GM12878 (cell line): ENCODE measurements around the gene LIN37. TPM values are rescaled to one million over a fixed set of nuclear protein-coding genes. Genes with fewer than 3 reads are reported as not detected.

Source experiments
- ATAC-seq: fragments of 200-7000 bp; cut with Tn5 transposase; 3 replicates; pipeline ENCODE4 v1.9.1; 2020; ENCODE audit warnings: mild to moderate bottlenecking, moderate library complexity
- BruUV-seq: library from RNA; stranded (reverse); fragments of 400-500 nt; replicated peaks from 2 replicates; lab custom pipeline; 2021; lab: Mats Ljungman, UMichigan
- CTCF ChIA-PET: fragments of 300-600 bp; sonication (Branson Sonifier 250); formaldehyde crosslinking; extraction: SDS; loops from one replicate; lab custom pipeline; 2021; ENCODE audit warnings: inconsistent platforms; lab: Yijun Ruan, JAX
- POLR2A ChIA-PET: fragments of 350-600 bp; formaldehyde crosslinking; extraction: SDS; loops from one replicate; lab custom pipeline; 2021; ENCODE audit warnings: inconsistent platforms; lab: Charles Lee
- RAD21 ChIA-PET: fragments of 300-600 bp; sonication (Branson Sonifier 250); formaldehyde crosslinking; loops from one replicate; lab custom pipeline; 2023; ENCODE audit warnings: antibody characterized with exemption; ENCODE audit not compliant: unreplicated experiment; lab: Charles Lee
- SMC1A ChIA-PET: fragments of 300-600 bp; sonication (Branson Sonifier 250); formaldehyde crosslinking; loops from one replicate; lab custom pipeline; 2023; ENCODE audit not compliant: unreplicated experiment, uncharacterized antibody; lab: Charles Lee
- DNase-seq: peaks from one replicate; pipeline ENCODE4 v3.0.0-alpha.2; 2011; ENCODE audit warnings: low read depth, low spot score
- FAIRE-seq: peaks from 3 replicates; lab custom pipeline; 2011; peaks lifted over from hg19 to GRCh38; lab: Jason Lieb, UNC
- H2AFZ ChIP-seq: 2 replicates; pipeline ENCODE4 v1.6.0; 2011; ENCODE audit warnings: low read depth, low read length, control low read depth; ENCODE audit not compliant: control insufficient read depth
- H3K27ac ChIP-seq: 2 replicates; pipeline ENCODE4 v1.5.1; 2011; ENCODE audit warnings: control low read depth; ENCODE audit not compliant: control insufficient read depth, insufficient read depth
- H3K27me3 ChIP-seq, 2 experiments: replicated peaks in 1 of 2; 2 replicates each; pipeline versions ENCODE4 v1.6.0 to v1.6.1; 2011; ENCODE audit warnings: low read length in 1 of 2; ENCODE audit not compliant: control insufficient read depth in 2 of 2, insufficient read depth in 2 of 2
- H3K36me3 ChIP-seq, 2 experiments: 2 replicates each; pipeline ENCODE4 v1.5.1; 2011; ENCODE audit warnings: low read length in 1 of 2; ENCODE audit not compliant: control insufficient read depth in 2 of 2, insufficient read depth in 2 of 2
- H3K4me1 ChIP-seq: 2 replicates; pipeline ENCODE4 v1.6.1; 2011; ENCODE audit warnings: mild to moderate bottlenecking, low read length, moderate library complexity, mixed read lengths; ENCODE audit not compliant: control insufficient read depth, insufficient read depth
- H3K4me2 ChIP-seq: 2 replicates; pipeline ENCODE4 v1.6.0; 2011; ENCODE audit warnings: control low read depth; ENCODE audit not compliant: control insufficient read depth, insufficient read depth
- H3K4me3 ChIP-seq: fragments of 200-600 bp; sonication (generic); 2 replicates; pipeline ENCODE4 v1.5.1; 2016
- H3K79me2 ChIP-seq: 2 replicates; pipeline ENCODE4 v1.6.0; 2011; ENCODE audit warnings: low read length; ENCODE audit not compliant: control insufficient read depth, insufficient read depth
- H3K9ac ChIP-seq: 2 replicates; pipeline ENCODE4 v1.8.0; 2011; ENCODE audit warnings: low read length, control low read depth, mixed read lengths; ENCODE audit not compliant: control insufficient read depth, insufficient read depth
- H3K9me3 ChIP-seq: replicated peaks from 3 replicates; pipeline ENCODE4 v1.5.1; 2011; ENCODE audit warnings: mild to moderate bottlenecking, low read length; ENCODE audit not compliant: control insufficient read depth, insufficient read depth
- H4K20me1 ChIP-seq: 2 replicates; pipeline ENCODE4 v1.6.0; 2011; ENCODE audit not compliant: control insufficient read depth, insufficient read depth
- ATF3 ChIP-seq: IDR thresholded peaks from 2 replicates; pipeline ENCODE4 v1.6.1; 2011; ENCODE audit warnings: low read depth, mild to moderate bottlenecking, low read length, moderate library complexity, borderline replicate concordance; ENCODE audit errors: extremely low read depth
- BHLHE40 ChIP-seq, 2 experiments: fragments of 450-650 bp in 1 of 2; IDR thresholded peaks; 2 replicates each; pipeline ENCODE4 v1.6.1; 2011 to 2017; ENCODE audit warnings: low read depth in 2 of 2, borderline replicate concordance in 1 of 2, improper control_type of control experiment in 1 of 2, low read length in 1 of 2, mild to moderate bottlenecking in 1 of 2
- CBX5 ChIP-seq: sonication (generic); IDR thresholded peaks from 2 replicates; pipeline ENCODE4 v1.6.1; 2016; ENCODE audit warnings: low read depth, moderate library complexity, mild to moderate bottlenecking, inconsistent platforms
- CEBPB ChIP-seq, 2 experiments: fragments of 150-350 bp in 1 of 2; IDR thresholded peaks; 2 replicates each; pipeline ENCODE4 v1.6.1; 2012 to 2014; ENCODE audit warnings: low read depth in 2 of 2, low read length in 2 of 2, borderline replicate concordance in 1 of 2, inconsistent platforms in 1 of 2
- CHD2 ChIP-seq: IDR thresholded peaks from 2 replicates; pipeline ENCODE4 v1.6.1; 2011; ENCODE audit warnings: low read depth, low read length, improper control_type of control experiment, borderline replicate concordance
- EGR1 ChIP-seq, 2 experiments: IDR thresholded peaks; 1 replicate in 1 of 2; 2 replicates in 1 of 2; pipeline ENCODE4 v1.6.1; 2011 to 2012; ENCODE audit warnings: low read depth in 2 of 2, low read length in 2 of 2, borderline replicate concordance in 1 of 2, mild to moderate bottlenecking in 1 of 2, moderate library complexity in 1 of 2
- GATAD2B ChIP-seq: fragments of 450-650 bp; conservative IDR thresholded peaks from 2 replicates; pipeline ENCODE4 v1.6.1; 2017; ENCODE audit warnings: low read depth, mild to moderate bottlenecking, moderate library complexity
- HDGF ChIP-seq: fragments of 450-650 bp; IDR thresholded peaks from 2 replicates; pipeline ENCODE4 v1.6.1; 2016; ENCODE audit warnings: antibody characterized with exemption
- IKZF2 ChIP-seq, 2 experiments: fragments of 450-650 bp; IDR thresholded peaks; 2 replicates each; pipeline ENCODE4 v1.6.1; 2017; ENCODE audit warnings: mild to moderate bottlenecking in 2 of 2, moderate library complexity in 2 of 2
- IRF3 ChIP-seq: fragments of 450-650 bp; IDR thresholded peaks from 2 replicates; pipeline ENCODE4 v1.6.1; 2014; ENCODE audit warnings: mild to moderate bottlenecking
- MYB ChIP-seq: fragments of 150-350 bp; IDR thresholded peaks from 2 replicates; pipeline ENCODE4 v1.6.1; 2014; ENCODE audit warnings: mild to moderate bottlenecking, low read depth, low read length, borderline replicate concordance
- NFYB ChIP-seq: IDR thresholded peaks from 2 replicates; pipeline ENCODE4 v1.6.1; 2011; ENCODE audit warnings: low read depth, mild to moderate bottlenecking, low read length, improper control_type of control experiment, moderate library complexity; ENCODE audit not compliant: insufficient read depth
- PAX5 ChIP-seq: IDR thresholded peaks from 2 replicates; pipeline ENCODE4 v1.6.1; 2011; ENCODE audit warnings: low read depth, low read length, borderline replicate concordance
- RAD51 ChIP-seq: fragments of 450-650 bp; IDR thresholded peaks from 2 replicates; pipeline ENCODE4 v1.6.1; 2016; ENCODE audit warnings: moderate library complexity, mild to moderate bottlenecking, inconsistent platforms
- RUNX3 ChIP-seq: IDR thresholded peaks from 2 replicates; pipeline ENCODE4 v1.6.1; 2012; ENCODE audit warnings: low read length, inconsistent platforms
- SMARCA5 ChIP-seq: fragments of 450-650 bp; IDR thresholded peaks from 2 replicates; pipeline ENCODE4 v1.6.1; 2017; ENCODE audit warnings: mild to moderate bottlenecking
- SMC3 ChIP-seq: IDR thresholded peaks from 2 replicates; pipeline ENCODE4 v1.6.1; 2011; ENCODE audit warnings: low read length, improper control_type of control experiment, borderline replicate concordance
- SREBF1 ChIP-seq: IDR thresholded peaks from 2 replicates; pipeline ENCODE4 v1.6.1; 2012; ENCODE audit warnings: mild to moderate bottlenecking, low read length
- STAT3 ChIP-seq: IDR thresholded peaks from 2 replicates; pipeline ENCODE4 v1.6.1; 2011; ENCODE audit warnings: low read depth, low read length, improper control_type of control experiment
- SUPT20H ChIP-seq: IDR thresholded peaks from 2 replicates; pipeline ENCODE4 v1.6.1; 2011; ENCODE audit warnings: low read depth, mild to moderate bottlenecking, low read length, moderate library complexity, borderline replicate concordance; ENCODE audit not compliant: control insufficient read depth
- TCF3 ChIP-seq: IDR thresholded peaks from 2 replicates; pipeline ENCODE4 v1.6.1; 2012; ENCODE audit warnings: low read depth, mild to moderate bottlenecking, low read length, borderline replicate concordance; ENCODE audit not compliant: insufficient read depth
- ZZZ3 ChIP-seq: IDR thresholded peaks from 2 replicates; pipeline ENCODE4 v1.6.1; 2011; ENCODE audit warnings: low read depth; ENCODE audit not compliant: control insufficient read depth, insufficient read length
- WGBS: methylation state at CpG from one replicate; pipeline ENCODE4 v1.1.6; 2016; ENCODE audit warnings: low lambda C conversion rate; ENCODE audit not compliant: insufficient replicate concordance, insufficient coverage; ENCODE audit errors: missing lambda C conversion rate; 5-methylcytosine and 5-hydroxymethylcytosine counted together
- in situ Hi-C: fragments of 300-500 bp; cut with MboI; formaldehyde crosslinking; loops from 9 replicates; pipeline ENCODE4 v1.14.3; 2018; ENCODE audit warnings: mixed read lengths
- intact Hi-C: fragments of 100-400 bp; cut with micrococcal nuclease; formaldehyde crosslinking; loops from one replicate; pipeline ENCODE4 v1.14.2; 2022; ENCODE audit not compliant: unreplicated experiment
- polyA plus RNA-seq, 11 experiments: library from polyadenylated mRNA; depleted of rRNA in 4 of 11; unstranded in 6 of 11; stranded (reverse) in 5 of 11; fragments of >200 nt; fragmentation: Nextera tagmentation in 4 of 11; fragmentation: Illumina TruSeq in 1 of 11; extraction: Ambion mirVana in 4 of 11; extraction: Trizol in 1 of 11; gene quantifications; 1 replicate in 1 of 11; 2 replicates in 10 of 11; pipeline versions ENCODE4 v1.2.1 to v1.2.3, GENCODE V29; 2011 to 2016; ENCODE audit warnings: inconsistent platforms in 2 of 11, missing spikeins in 2 of 11, low read depth in 1 of 11
- total RNA-seq, 4 experiments: library from RNA; depleted of rRNA in 3 of 4; stranded (reverse); fragments of >200 nt in 3 of 4; fragmentation: Illumina TruSeq in 1 of 4; extraction: Trizol in 1 of 4; gene quantifications; 2 replicates each; pipeline versions ENCODE4 v1.2.1 to v1.2.3, GENCODE V29; 2013 to 2021

LIN37 gene
- total and polyA plus RNA-seq, 10 of the 15 experiments (the other 5 are each of a cell fraction or from before 2014, with no cell fraction given) = 0.69 to 11.9 (median 7.6) TPM

GRCh38 chr19:35751839-35752745, 3.7 kb downstream of the LIN37 start (continued):
- TF ChIP-seq SREBF1 = no peak
- no peak for TF ChIP-seq RUNX3
- no peak for TF ChIP-seq SMARCA5
- TF ChIP-seq IKZF2 (IDR thresholded peaks at IDR 0.05) = no peak
- TF ChIP-seq SMC3 = no peak

GRCh38 chr19:35752746-35753350, 4.5 kb downstream of the LIN37 start:
- BruUV-seq = no TSS peak
- POLR2A ChIA-PET = no interaction called here
- TF ChIP-seq HDGF (no peak), EGR1 (IDR thresholded peaks at IDR 0.05; ENCODE audit: borderline replicate concordance in 1 of 2, low read depth in 2 of 2, low read length in 2 of 2) (no peak), PAX5 (no peak), MYB (no peak), BHLHE40 (IDR thresholded peaks at IDR 0.05; ENCODE audit: borderline replicate concordance in 1 of 2, low read depth in 2 of 2, low read length in 1 of 2) (no peak), IKZF2 (IDR thresholded peaks at IDR 0.05) (no peak), SUPT20H (no peak), CEBPB (IDR thresholded peaks at IDR 0.05; ENCODE audit: borderline replicate concordance in 1 of 2, low read depth in 2 of 2, low read length in 2 of 2) (no peak), RAD51 (no peak), ZZZ3 (no peak), CBX5 (no peak), GATAD2B (no peak), NFYB (no peak), TCF3 (no peak), IRF3 (no peak), STAT3 (no peak), CHD2 (no peak), ATF3 (no peak)

More at GRCh38 chr19:35752746-35753350, 4.5 kb downstream of the LIN37 start:
- peaks cover 11% of the 10 kb centered on the region for H3K4me1 ChIP-seq
- WGBS = 94% methylated on average over 20 of the region's 20 CpGs
- FAIRE-seq (no peak), DNase-seq (no peak), ATAC-seq (no peak)
- H3K27me3 ChIP-seq = no peaks in the 10 kb centered on the region
- no peak overlapping the region for H3K4me2 ChIP-seq
- no peak overlapping the region for H3K9ac ChIP-seq
- H3K36me3 ChIP-seq = peaks cover 0 to 2% of the 10 kb centered on the region in 2 experiments; a peak in 2 of 4 replicates
- H4K20me1 ChIP-seq = no peaks in the 10 kb centered on the region
- SMC1A ChIA-PET = no interaction called here
- in situ Hi-C loops (no loop called here), intact Hi-C loops (no loop called here)
- peaks cover 3% of the 10 kb centered on the region for H3K79me2 ChIP-seq
- no peak overlapping the region for H3K4me3 ChIP-seq
- CTCF ChIA-PET = interaction anchor here (1.8 kb wide), 1 partner anchor 50 kb away, joined by 5 read pairs; no protein-coding TSS in a partner anchor
- no peak overlapping the region for H2AFZ ChIP-seq
- H3K9me3 ChIP-seq = no peaks in the 10 kb centered on the region
- no peak overlapping the region for H3K27ac ChIP-seq
- RAD21 ChIA-PET = no interaction called here
